HepG2 (cell line): ENCODE data around the gene ICE2. TPM values are rescaled to one million over a fixed set of nuclear protein-coding genes. Genes with fewer than 3 reads are reported as not detected.
A peak's percentile ranks its signal among the peaks of the same experiment; 100 is the strongest.

Source experiments
- BCL6 ChIP-seq: IDR thresholded peaks from 2 replicates; pipeline ENCODE4 v1.6.1; 2016; ENCODE audit warnings: missing genetic modification reagents, missing compliant biosample characterization
- HMG20A ChIP-seq: IDR thresholded peaks from 2 replicates; pipeline ENCODE4 v1.6.1; 2016; ENCODE audit warnings: borderline replicate concordance
- MLLT10 ChIP-seq: sonication (generic); formaldehyde crosslinking; IDR thresholded peaks from 2 replicates; pipeline ENCODE4 v1.4.0; 2020; ENCODE audit warnings: missing genetic modification reagents
- MTF1 ChIP-seq: sonication (generic); formaldehyde crosslinking; IDR thresholded peaks from 2 replicates; pipeline ENCODE4 v1.5.0; 2020; ENCODE audit warnings: missing genetic modification reagents
- NFE2L2 ChIP-seq: fragments of 150-350 bp; IDR thresholded peaks from 2 replicates; pipeline ENCODE4 v1.6.1; 2014; ENCODE audit warnings: low read length
- PHF20 ChIP-seq: sonication (generic); formaldehyde crosslinking; IDR thresholded peaks from 2 replicates; pipeline ENCODE4 v1.5.0; 2020; ENCODE audit warnings: mild to moderate bottlenecking, missing genetic modification reagents
- PRDM15 ChIP-seq: sonication (generic); formaldehyde crosslinking; IDR thresholded peaks from 2 replicates; pipeline ENCODE4 v1.4.0; 2020; ENCODE audit warnings: missing genetic modification reagents
- PREB ChIP-seq: sonication (generic); formaldehyde crosslinking; IDR thresholded peaks from 2 replicates; pipeline ENCODE4 v1.4.0; 2020; ENCODE audit warnings: missing genetic modification reagents
- RFXANK ChIP-seq: IDR thresholded peaks from 2 replicates; pipeline ENCODE4 v1.6.1; 2016
- SOX13 ChIP-seq, 3 experiments: fragments of 450-650 bp in 1 of 3; sonication (generic) in 1 of 3; formaldehyde crosslinking in 1 of 3; IDR thresholded peaks in 2 of 3; conservative IDR thresholded peaks in 1 of 3; 2 replicates each; pipeline versions ENCODE4 v1.5.0 to v1.6.1; 2016 to 2020; ENCODE audit warnings: antibody characterized with exemption in 1 of 3, mild to moderate bottlenecking in 1 of 3, missing compliant biosample characterization in 1 of 3, missing genetic modification reagents in 1 of 3, moderate library complexity in 1 of 3
- ZNF317 ChIP-seq: sonication (generic); formaldehyde crosslinking; IDR thresholded peaks from 2 replicates; pipeline ENCODE4 v1.5.0; 2020; ENCODE audit warnings: mild to moderate bottlenecking, missing genetic modification reagents
- ZNF660 ChIP-seq: sonication (generic); formaldehyde crosslinking; IDR thresholded peaks from 2 replicates; pipeline ENCODE4 v1.5.1; 2020; ENCODE audit warnings: mild to moderate bottlenecking, low read depth, missing genetic modification reagents, borderline replicate concordance
- ZSCAN30 ChIP-seq: sonication (generic); formaldehyde crosslinking; IDR thresholded peaks from 2 replicates; pipeline ENCODE4 v1.5.0; 2020; ENCODE audit warnings: mild to moderate bottlenecking, missing genetic modification reagents
- polyA plus RNA-seq, 8 experiments: library from polyadenylated mRNA; depleted of rRNA in 3 of 8; stranded (reverse) in 7 of 8; unstranded in 1 of 8; fragments of >200 nt; fragmentation: Illumina TruSeq in 4 of 8; extraction: Trizol in 4 of 8; gene quantifications; 2 replicates each; pipeline versions ENCODE4 v1.2.1 to v1.2.3, GENCODE V29; 2011 to 2016; ENCODE audit warnings: low read depth in 4 of 8, missing spikeins in 1 of 8, mixed read lengths in 1 of 8; ENCODE audit not compliant: insufficient read depth in 1 of 8
- total RNA-seq, 5 experiments: library from RNA; depleted of rRNA; stranded (reverse); fragments of >200 nt; fragmentation: Illumina TruSeq; extraction: Trizol; gene quantifications; 2 replicates each; pipeline ENCODE4 v1.2.3, GENCODE V29; 2016; ENCODE audit warnings: low read depth in 1 of 5
- TF ChIP-seq, protein P1 (sequence below): sonication (generic); formaldehyde crosslinking; IDR thresholded peaks from 2 replicates; pipeline ENCODE4 v1.4.0; 2020; ENCODE audit warnings: mild to moderate bottlenecking, missing genetic modification reagents
- TF ChIP-seq, protein P2 (sequence below): sonication (generic); formaldehyde crosslinking; IDR thresholded peaks from 2 replicates; pipeline ENCODE4 v1.4.0; 2020; ENCODE audit warnings: missing genetic modification reagents
- TF ChIP-seq, protein P3 (sequence below): sonication (generic); formaldehyde crosslinking; IDR thresholded peaks from 2 replicates; pipeline ENCODE4 v1.8.1; 2023; ENCODE audit warnings: mild to moderate bottlenecking, missing genetic modification reagents, borderline replicate concordance

ICE2 gene
- total and polyA plus RNA-seq, 2 of the 13 experiments (the other 11 are each of a cell fraction or from before 2014, with no cell fraction given): 24.8 to 26.4 TPM

DNA sequence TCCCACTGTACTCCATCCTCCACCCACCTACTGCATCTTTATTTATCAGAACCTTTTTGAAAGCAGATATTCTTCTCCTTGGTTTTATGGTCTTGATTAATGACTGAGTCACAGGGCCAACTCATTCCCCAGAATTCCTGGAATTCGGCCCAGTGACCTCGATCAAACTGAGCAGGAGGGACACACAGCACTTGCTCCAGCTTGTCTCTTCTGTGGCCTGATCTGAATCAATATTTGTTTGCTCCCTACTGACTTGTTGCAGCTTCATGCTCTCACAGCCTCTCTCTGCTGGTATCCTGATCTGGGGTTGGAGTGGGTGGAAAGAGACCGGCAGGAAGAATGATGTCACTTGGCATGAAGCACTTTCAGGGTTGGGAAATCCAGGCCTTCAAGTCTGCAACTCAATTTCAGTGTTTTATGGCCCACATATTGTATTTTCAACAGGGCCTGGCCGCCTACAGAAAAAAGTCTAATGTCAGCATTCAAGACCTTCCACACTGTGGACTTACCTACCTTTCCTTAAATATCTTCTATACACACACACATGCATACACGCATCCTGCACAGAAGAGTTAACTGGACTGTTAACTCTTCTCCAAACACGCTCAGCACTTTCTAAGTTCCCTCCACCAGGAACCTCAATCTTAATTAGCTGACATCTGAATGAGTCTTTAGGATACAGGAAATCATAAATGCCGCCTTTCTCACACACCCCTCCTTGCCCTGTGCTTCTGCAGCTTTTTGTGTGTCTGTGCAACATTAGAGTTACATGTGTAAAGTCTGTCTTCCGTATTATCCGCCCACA is 85.8 kb downstream of the ICE2 start (continued):
- TF ChIP-seq PHF20 (no peak), RFXANK (CRISPR knock-in tag) (no peak), NFE2L2 (peak; percentile 32; the same call in 1 of the 2 replicates), ZNF660 (CRISPR knock-in tag) (no peak), BCL6 (peak; percentile 98), ZSCAN30 (CRISPR knock-in tag) (no peak), ZNF317 (peak; percentile 61), MLLT10 (CRISPR knock-in tag) (no peak), PREB (CRISPR knock-in tag) (no peak), SOX13 (IDR thresholded peaks at IDR 0.05) (peak; percentile 55; the same call in 1 of the 2 replicates), SOX13 (CRISPR knock-in tag; conservative IDR thresholded peaks at IDR 0.05 in 1 of 2, IDR thresholded peaks at IDR 0.05 in 1 of 2) (peak in 1 of 2 experiments; percentile 80; a peak in 2 of 4 replicates), PRDM15 (CRISPR knock-in tag) (no peak), MTF1 (CRISPR knock-in tag) (no peak), HMG20A (CRISPR knock-in tag) (peak; percentile 87)
- TF ChIP-seq, protein P1, sequence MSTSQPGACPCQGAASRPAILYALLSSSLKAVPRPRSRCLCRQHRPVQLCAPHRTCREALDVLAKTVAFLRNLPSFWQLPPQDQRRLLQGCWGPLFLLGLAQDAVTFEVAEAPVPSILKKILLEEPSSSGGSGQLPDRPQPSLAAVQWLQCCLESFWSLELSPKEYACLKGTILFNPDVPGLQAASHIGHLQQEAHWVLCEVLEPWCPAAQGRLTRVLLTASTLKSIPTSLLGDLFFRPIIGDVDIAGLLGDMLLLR: no peak
- TF ChIP-seq, protein P2, sequence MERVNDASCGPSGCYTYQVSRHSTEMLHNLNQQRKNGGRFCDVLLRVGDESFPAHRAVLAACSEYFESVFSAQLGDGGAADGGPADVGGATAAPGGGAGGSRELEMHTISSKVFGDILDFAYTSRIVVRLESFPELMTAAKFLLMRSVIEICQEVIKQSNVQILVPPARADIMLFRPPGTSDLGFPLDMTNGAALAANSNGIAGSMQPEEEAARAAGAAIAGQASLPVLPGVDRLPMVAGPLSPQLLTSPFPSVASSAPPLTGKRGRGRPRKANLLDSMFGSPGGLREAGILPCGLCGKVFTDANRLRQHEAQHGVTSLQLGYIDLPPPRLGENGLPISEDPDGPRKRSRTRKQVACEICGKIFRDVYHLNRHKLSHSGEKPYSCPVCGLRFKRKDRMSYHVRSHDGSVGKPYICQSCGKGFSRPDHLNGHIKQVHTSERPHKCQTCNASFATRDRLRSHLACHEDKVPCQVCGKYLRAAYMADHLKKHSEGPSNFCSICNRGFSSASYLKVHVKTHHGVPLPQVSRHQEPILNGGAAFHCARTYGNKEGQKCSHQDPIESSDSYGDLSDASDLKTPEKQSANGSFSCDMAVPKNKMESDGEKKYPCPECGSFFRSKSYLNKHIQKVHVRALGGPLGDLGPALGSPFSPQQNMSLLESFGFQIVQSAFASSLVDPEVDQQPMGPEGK (CRISPR knock-in tag): peak; percentile 60
- TF ChIP-seq, protein P3, sequence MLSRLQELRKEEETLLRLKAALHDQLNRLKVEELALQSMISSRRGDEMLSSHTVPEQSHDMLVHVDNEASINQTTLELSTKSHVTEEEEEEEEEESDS: no peak
